Stimulated activated CD4-positive, alpha-beta T cell treated with anti-CD3 and anti-CD28 coated beads, Interleukin-1b, Interleukin-23, amount 100 ng/mL, for 4 hours (primary cell): ENCODE results near the gene ANKRD17.
A peak's percentile ranks its signal among the peaks of the same experiment; 100 is the strongest.
"Not testable (repeated sequence)": the region's sequence is repeated elsewhere in the genome, so short reads cannot be mapped to it uniquely, and the experiment has no call there.

Experiments
- DNase-seq, 2 donors: peaks; one replicate each; pipeline ENCODE4 v3.0.0-alpha.2; 2020; ENCODE audit warnings: low read depth in 2 of 2

Gene ANKRD17

GRCh38 chr4:73258686-73259570 lies at the start of gene ANKRD17:
Gene ANKRD17 (minus strand): TSS chr4:73258798. CDS start chr4:73258668, 130 bp downstream.
- peak; percentile 77 to 85 for DNase-seq

- DNase-seq = no peak
Observed at GRCh38 chr4:73308286-73308685, 49.7 kb upstream of the ANKRD17 start.

GRCh38 chr4:73303711-73304110 lies 45.1 kb upstream of the ANKRD17 start:
- DNase-seq = no peak

DNA sequence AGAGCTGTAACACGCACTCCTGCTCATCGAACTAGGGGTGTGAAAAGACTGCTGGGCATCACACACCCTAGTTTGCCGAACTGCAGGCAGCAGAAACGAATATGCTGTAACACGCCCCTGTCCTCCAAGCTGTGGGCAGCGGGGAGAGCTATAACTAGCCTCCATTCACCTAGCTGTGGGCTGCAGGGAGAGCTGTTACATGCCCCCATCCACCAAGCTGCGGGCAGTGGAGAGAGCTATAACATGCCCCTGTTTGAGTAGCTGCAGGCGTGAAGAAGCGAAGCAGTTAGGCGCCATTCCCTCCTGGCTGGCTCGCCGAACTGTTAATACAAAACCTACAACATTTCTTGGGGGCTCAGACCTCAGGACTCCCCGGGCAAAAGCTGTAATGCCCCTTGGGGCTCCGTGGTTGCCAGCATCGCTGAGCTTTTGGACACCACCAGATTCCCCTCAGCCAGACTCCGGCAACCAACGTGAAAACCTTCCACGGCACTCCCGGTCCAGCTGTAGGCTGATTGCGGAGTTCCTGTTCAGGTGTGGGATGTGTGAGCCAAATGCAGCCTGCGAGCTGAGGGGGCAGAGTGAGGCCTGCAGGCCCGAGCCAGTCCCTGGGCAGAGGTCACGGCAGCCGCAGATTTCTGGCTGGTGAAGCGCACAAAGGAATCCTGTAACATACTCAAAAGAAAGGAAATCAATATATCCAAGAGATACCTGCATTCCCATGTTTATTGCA lies 41.1 kb upstream of the ANKRD17 start:
- no peak for DNase-seq

DNA sequence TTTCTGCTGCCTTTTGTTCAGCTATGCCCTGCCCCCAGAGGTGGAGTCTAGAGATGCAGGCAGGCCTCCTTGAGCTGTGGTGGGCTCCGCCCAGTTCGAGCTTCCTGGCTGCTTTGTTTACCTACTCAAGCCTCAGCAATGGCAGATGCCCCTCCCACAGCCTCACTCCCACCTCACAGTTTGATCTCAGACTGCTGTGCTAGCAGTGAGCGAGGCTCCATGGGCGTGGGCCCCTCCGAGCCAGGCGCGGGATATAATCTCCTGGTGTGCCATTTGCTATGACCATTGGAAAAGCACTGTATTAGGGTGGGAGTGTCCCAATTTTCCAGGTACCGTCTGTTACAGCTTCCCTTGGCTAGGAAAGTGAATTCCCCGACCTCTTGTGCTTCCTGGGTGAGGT lies 34.1 kb upstream of the ANKRD17 start:
- not testable (repeated sequence) for DNase-seq

DNA sequence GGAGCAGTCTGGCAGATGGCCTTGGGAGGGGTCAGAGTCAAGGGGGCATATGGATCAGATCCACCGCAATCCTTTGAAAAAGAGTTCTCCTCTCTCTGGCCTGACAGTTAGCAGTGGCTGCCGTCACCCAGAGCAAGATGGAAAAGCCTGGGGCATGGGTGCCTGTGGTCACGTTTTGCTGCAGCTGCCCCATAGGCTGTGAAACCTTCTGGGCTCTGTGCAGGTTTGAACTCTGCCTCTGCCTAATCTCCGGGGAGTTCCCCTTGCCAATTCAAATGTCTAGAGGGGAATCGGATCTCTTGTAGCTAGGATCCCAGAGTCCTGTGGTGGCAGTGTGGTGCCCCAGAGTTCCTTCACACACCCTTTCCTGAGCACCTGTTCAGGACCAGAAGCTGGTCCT lies 23.4 kb upstream of the ANKRD17 start:
- no peak for DNase-seq

DNA sequence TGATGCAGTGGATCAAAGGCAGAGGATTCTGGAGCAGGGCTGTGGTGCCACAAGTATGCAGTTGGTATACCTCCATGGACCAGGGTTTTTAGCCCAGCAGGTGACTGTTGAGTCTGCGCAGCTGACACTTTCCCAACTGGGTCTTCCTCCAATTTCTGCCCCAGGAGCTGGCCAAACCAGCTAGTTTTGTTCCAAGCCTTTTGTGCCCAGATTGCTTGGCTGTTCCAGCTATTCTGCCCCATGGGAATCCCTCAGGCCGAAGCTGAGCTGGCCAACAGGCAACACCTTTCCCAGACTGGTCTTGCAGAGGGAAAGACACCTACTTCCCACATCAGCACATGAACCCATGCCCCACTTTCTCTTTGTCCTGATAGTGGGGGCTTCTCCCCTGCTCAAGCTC lies 22.8 kb upstream of the ANKRD17 start:
- DNase-seq = no peak

DNA sequence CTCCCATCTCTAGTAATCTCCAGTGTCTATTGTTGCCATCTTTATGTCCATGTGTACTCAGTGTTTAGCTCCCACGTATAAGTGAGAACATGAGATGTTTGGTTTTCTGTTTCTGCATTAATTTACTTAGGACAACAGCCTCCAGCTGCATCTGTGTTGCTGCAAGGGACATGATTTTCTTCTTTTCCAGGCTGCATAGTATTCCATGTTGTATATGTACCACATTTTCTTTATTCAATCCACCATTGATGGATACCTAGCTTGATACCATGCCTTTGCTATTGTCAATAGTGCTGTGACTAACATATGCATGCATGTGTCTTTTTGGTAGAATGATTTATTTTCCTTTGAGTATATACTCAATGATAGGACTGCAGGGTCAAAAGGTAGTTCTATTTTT lies 18.6 kb upstream of the ANKRD17 start:
- no peak for DNase-seq

DNA sequence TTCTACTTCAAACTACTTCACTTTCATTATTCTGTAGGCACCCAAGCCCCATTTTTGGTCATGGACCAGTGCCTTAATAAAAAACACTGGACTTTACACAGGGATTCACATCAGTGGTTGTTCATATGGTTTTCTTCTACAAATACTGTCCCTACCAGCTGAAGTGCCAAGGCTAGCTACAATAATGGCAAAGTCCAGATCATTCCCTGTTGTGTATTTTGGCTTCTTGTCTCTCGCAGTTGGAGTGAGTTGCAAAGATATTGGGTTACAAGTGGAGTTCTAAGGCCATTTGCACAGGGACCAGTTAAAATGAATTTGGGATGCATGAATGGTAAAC lies 16.7 kb upstream of the ANKRD17 start:
- DNase-seq = no peak

DNA sequence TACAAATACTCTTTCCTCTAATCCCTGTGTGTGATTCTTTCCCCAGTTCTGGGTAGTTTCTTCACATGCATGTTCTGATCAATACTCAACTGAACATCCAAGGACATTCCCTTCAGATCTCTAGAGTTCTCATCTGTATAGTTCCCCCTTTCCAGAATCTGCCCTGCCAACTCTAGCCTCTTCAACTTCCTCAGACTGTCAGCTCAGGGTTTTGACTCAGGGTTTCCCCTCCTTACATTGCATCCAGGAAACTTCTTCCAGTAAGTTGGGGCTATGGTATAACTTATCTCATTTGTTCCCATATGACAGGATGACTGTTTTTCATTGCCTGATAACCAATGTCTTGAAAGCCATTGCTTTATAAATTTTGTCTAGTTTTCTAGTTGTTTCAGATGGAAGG lies 14.2 kb upstream of the ANKRD17 start:
- no peak for DNase-seq

DNA sequence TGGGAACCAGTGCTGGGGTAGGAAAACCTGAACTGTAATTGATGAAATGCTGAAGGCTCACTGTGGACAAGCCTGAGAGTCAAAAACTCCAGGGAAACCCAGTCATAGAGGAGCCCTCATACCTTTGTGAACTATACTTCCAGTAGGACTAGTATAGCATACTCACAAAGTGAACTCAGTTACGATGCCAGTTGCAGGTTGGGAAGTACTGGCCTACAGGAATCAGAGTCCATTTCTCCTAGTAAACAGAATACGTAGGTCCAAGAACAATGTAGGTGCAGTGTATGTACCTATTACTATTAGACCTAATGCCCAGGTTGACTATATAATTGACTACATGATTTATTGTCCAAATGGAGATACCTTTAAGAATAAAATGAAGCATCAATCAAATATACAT lies 8.5 kb upstream of the ANKRD17 start:
- DNase-seq = no peak

DNA sequence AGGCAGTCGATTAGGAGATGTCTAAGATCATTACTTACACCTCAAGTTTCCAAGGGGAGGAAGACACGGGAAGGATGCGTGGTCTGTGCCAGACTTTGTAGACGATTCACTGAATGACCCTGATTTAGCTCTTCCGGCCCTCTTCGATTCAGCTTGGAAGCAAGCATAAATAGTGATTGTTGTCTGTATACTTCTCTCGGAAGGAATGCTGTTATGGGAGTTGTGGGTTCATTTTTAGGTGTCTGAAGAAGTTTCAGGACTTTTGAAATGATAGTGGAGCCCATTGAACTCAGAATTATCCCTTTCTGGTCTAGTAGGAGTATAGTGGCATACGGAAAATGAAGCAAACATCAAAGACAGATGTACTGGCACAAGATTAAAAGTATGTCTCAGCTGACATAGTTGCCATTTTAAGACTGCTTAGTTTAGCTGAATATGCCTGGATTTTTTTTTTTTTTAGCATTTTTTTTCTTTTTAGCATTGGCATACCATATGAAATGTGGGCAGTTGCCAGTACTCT lies 1.0 kb upstream of the ANKRD17 start:
- DNase-seq = no peak

DNA sequence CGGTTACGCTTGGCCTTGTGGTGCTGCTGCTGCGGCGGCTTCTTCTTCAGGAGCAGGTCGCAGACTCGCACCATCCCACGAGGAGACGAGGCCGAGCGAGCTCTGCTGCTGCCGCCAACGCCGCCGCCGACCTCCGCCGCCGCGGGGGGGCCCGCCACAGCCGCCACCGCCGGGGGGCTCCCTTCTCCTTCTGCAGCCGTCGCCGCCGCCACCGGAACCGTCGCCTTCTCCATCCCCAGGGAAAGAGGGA lies 237 bp downstream of the ANKRD17 start:
- DNase-seq = peak in 1 of 2 donors; percentile 43

DNA sequence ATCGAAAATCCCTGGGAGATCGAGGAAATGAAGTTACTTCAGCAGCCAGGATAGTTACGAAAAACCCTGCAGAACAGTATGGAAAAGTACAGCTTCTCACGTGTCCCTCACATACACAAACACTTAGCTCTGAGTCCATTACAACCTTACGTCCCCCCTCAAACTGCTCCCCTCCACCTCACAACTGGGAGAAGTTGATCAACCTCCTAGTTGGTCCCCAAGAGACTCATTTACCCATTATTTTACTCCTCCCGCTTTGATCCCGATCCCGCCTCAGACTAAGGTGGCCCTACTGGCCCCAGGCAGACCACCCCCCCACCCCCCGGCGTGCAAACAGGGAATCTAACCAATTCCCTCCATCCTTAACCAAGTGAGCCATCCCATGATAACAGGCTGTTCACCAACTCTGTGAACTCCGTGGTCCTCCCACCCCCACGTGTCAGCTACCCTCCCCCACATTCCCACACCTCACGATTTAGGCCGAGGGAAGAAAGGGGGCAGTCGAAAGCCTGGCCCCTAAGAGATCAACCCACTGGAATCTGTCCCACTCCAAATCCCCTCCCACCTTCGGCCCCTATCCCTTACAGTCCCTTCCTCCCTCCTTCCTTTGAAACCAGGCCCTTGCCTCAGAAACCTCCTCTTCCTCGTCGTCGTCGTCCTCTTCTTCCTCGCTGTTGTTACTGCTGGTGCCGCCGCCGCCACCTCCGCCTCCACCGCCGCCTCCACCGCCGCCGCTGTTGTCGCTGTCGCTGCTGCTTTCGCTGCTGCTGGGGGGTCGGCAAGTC lies 755 bp downstream of the ANKRD17 start:
- DNase-seq = peak in 1 of 2 donors; percentile 21

GRCh38 chr4:73257234-73257633 lies 1.4 kb downstream of the ANKRD17 start:
- peak; percentile 38 to 41 for DNase-seq

- DNase-seq = not testable (repeated sequence)
Observed at GRCh38 chr4:73255847-73256246, 2.8 kb downstream of the ANKRD17 start.

DNA sequence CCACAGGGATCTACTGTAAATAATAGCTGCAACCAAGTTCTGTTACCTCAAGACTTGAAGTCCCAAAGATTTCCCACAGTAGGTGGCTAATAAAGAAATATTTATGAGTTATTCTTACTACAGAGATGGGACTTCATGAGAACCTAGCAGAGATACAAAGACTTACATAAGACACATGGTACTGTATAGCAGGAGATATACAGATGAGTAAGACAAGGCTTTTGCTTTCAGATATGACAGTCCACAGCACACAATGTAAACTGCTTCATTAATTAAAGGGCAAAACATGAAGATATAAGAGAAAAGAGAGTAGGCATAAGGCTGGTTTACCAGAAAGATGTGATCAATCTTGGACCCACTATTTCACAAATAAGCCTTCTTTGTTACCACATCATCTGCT lies 6.6 kb downstream of the ANKRD17 start:
- DNase-seq = no peak

GRCh38 chr4:73251384-73251783 lies 7.2 kb downstream of the ANKRD17 start:
- DNase-seq = no peak

- no peak for DNase-seq
Observed at GRCh38 chr4:73250642-73251041, 8.0 kb downstream of the ANKRD17 start.

DNA sequence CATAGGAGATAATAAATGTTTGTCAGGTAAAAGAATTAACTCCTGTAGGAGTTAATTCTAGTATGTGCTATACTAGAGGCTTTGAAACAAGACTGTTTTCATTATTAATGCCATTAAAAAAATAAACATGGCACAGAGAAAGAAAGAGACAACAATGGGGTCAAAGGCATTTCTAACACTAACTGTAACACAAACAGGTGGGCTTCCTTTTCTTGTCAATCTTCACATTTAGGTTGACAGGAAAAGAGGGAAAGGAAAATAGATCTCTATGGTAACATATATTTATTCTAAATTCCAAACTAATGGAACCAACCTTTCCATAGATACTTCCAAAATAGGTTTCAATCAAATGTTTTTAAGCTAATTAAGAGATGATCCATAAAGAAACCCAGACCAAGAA lies 9.8 kb downstream of the ANKRD17 start:
- no peak for DNase-seq

GRCh38 chr4:73248416-73248815 lies 10.2 kb downstream of the ANKRD17 start:
- no peak for DNase-seq

DNA sequence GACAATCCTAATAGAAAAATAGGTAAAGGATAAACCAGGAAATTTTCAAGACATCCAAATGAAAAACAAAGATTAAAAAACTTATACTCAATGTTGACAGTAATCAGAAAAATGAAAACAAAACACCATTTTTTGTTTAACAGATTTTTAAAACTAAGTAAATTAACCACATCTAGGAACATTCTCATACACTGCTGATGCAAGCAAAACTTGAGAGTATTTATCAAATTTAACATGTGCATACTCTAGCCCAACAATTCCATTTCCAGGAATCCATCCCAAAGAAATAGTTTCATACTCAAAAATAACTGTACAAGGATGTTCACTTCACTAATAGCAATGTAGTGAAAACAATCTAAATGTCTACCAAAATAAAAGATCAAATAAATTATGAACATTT lies 11.5 kb downstream of the ANKRD17 start:
- no peak for DNase-seq
